ENCODE results near the gene ATP2B3.

ATP2B3 gene

DNA sequence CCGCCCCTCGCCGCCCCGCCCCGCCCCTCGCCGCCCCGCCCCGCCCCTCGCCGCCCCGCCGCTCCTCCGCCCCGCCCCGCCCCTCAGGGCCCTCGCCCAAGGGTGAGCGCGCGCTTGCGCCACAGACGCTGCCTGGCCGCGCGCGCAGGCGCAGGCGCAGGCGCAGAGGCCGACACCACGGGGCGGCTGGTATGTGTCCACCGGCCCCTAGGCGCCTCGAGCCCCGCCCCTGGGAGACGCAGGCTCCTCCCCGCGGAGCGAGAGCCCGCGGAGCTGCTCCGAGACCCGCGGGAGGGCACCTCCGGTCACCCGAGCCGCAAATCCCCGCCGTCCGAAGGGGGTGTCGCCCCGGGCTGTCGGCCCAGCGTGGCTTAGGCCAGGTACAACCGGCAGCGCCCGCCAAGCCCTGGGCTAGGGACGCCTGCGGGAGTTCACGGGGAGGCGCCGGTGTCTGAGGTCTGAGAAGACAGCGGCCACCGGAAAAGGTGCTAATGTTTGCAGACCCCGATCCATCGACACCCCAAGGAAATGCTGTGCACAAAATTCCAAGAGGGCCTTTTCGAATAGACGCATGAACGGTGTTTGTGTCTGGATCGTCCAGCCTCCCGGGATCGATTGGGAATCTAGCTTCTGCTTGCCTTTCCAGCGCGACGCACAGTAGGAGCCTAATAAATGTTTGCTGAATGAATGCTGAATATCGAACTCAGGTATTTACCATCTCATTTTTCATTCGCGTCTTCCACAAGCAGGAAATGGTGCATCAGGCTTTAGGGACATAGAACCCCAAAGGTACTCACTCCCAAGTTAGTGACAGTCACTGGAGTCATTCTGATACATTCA is 82.0 kb downstream of the ATP2B3 start:
- TF ChIP-seq EZH2phosphoT487 (conservative IDR thresholded peaks at IDR 0.05; ENCODE audit: low read length): no peak
- TF ChIP-seq, protein P1, sequence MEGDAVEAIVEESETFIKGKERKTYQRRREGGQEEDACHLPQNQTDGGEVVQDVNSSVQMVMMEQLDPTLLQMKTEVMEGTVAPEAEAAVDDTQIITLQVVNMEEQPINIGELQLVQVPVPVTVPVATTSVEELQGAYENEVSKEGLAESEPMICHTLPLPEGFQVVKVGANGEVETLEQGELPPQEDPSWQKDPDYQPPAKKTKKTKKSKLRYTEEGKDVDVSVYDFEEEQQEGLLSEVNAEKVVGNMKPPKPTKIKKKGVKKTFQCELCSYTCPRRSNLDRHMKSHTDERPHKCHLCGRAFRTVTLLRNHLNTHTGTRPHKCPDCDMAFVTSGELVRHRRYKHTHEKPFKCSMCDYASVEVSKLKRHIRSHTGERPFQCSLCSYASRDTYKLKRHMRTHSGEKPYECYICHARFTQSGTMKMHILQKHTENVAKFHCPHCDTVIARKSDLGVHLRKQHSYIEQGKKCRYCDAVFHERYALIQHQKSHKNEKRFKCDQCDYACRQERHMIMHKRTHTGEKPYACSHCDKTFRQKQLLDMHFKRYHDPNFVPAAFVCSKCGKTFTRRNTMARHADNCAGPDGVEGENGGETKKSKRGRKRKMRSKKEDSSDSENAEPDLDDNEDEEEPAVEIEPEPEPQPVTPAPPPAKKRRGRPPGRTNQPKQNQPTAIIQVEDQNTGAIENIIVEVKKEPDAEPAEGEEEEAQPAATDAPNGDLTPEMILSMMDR (IDR thresholded peaks at IDR 0.05; ENCODE audit: insufficient read depth, low read length, poor library complexity, severe bottlenecking): no peak
- H3F3A ChIP-seq (ENCODE audit: insufficient read depth): no peaks in the 10 kb centered on the region
- no peaks in the 10 kb centered on the region for H3K79me2 ChIP-seq (ENCODE audit: insufficient read depth, low read length)
- no peaks in the 10 kb centered on the region for H3K9me3 ChIP-seq (ENCODE audit: insufficient read depth, low read length)
- peak overlapping the region; percentile 66 for H3K4me3 ChIP-seq (ENCODE audit: insufficient read depth, low read length, poor library complexity, severe bottlenecking)
- no peaks in the 10 kb centered on the region for H3K36me3 ChIP-seq (ENCODE audit: low read length)
- H4K20me1 ChIP-seq (ENCODE audit: low read depth, low read length): no peaks in the 10 kb centered on the region
- H3K27me3 ChIP-seq (ENCODE audit: low read length): no peaks in the 10 kb centered on the region
- H2AFZ ChIP-seq (ENCODE audit: low read depth, low read length, severe bottlenecking): peak overlapping the region; percentile 99
- H3K27ac ChIP-seq (ENCODE audit: low read depth, low read length): no peak overlapping the region
- peak overlapping the region; percentile 75 for H3K9ac ChIP-seq (ENCODE audit: low read length)
- H3K9me2 ChIP-seq (replicated peaks; ENCODE audit: insufficient read depth, low read length): no peaks in the 10 kb centered on the region
- H3K4me2 ChIP-seq (ENCODE audit: low read depth, low read length, poor library complexity, severe bottlenecking): peak overlapping the region; percentile 61

DNA sequence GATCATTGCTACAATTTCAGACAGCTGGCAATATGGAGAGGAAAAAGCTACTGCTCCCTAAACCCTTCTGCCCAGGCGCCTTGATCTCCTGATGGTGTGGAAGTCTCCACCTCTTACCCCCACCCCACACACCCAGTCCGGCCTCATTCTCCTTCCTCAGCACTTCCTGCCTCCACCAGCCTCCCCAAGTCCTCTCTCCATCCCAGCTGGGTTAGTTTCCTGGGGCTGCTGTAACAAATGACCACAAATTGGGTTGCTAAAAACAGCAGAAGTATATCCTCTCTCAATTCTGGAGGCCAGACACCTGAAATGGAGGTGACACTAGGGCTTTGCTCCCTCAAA is 82.6 kb downstream of the ATP2B3 start:
- H3F3A ChIP-seq (ENCODE audit: insufficient read depth): no peaks in the 10 kb centered on the region
- no peak overlapping the region for H3K27ac ChIP-seq (ENCODE audit: low read depth, low read length)
- no peak overlapping the region for H2AFZ ChIP-seq (ENCODE audit: low read depth, low read length, severe bottlenecking)
- H3K9me2 ChIP-seq (replicated peaks; ENCODE audit: insufficient read depth, low read length): no peaks in the 10 kb centered on the region
- no peaks in the 10 kb centered on the region for H3K79me2 ChIP-seq (ENCODE audit: insufficient read depth, low read length)
- peak overlapping the region; percentile 61 for H3K4me2 ChIP-seq (ENCODE audit: low read depth, low read length, poor library complexity, severe bottlenecking)
- H3K27me3 ChIP-seq (ENCODE audit: low read length): no peaks in the 10 kb centered on the region
- no peaks in the 10 kb centered on the region for H4K20me1 ChIP-seq (ENCODE audit: low read depth, low read length)
- no peaks in the 10 kb centered on the region for H3K36me3 ChIP-seq (ENCODE audit: low read length)
- no peaks in the 10 kb centered on the region for H3K9me3 ChIP-seq (ENCODE audit: insufficient read depth, low read length)
- TF ChIP-seq, protein P1 (IDR thresholded peaks at IDR 0.05; ENCODE audit: insufficient read depth, low read length, poor library complexity, severe bottlenecking): no peak
- no peak for TF ChIP-seq EZH2phosphoT487 (conservative IDR thresholded peaks at IDR 0.05; ENCODE audit: low read length)
- H3K4me3 ChIP-seq (ENCODE audit: insufficient read depth, low read length, poor library complexity, severe bottlenecking): peak overlapping the region; percentile 66
- peak overlapping the region; percentile 75 for H3K9ac ChIP-seq (ENCODE audit: low read length)

DNA sequence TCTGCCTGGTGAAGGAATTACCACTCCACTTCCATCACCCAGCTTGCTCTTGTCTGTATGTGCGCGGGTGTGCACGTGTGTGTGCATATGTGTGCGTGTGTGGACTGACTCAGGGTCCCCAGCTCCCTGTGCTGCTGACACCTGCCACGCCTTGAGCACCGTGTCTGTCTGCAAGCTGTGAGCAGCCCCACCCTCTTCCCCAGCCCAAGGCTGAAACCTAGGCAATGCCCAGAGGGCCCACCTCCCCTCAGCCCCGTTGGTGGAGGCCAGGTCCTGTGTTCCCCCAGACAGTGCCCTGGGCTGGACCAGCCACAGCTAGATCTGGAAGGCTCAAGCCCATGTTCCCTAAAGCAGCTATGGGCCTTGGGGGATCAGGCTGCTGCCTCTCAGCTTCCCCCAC is 83.5 kb downstream of the ATP2B3 start:
- Histone ChIP-seq H3K9me3 (ENCODE audit: insufficient read depth, low read length) (no peaks in the 10 kb centered on the region), H3K9ac (ENCODE audit: low read length) (no peak overlapping the region), H4K20me1 (ENCODE audit: low read depth, low read length) (no peaks in the 10 kb centered on the region), H2AFZ (ENCODE audit: low read depth, low read length, severe bottlenecking) (no peak overlapping the region), H3K9me2 (replicated peaks; ENCODE audit: insufficient read depth, low read length) (no peaks in the 10 kb centered on the region), H3K27me3 (ENCODE audit: low read length) (no peaks in the 10 kb centered on the region), H3K4me3 (ENCODE audit: insufficient read depth, low read length, poor library complexity, severe bottlenecking) (no peak overlapping the region), H3K79me2 (ENCODE audit: insufficient read depth, low read length) (no peaks in the 10 kb centered on the region), H3K27ac (ENCODE audit: low read depth, low read length) (no peak overlapping the region), H3K4me2 (ENCODE audit: low read depth, low read length, poor library complexity, severe bottlenecking) (no peak overlapping the region), H3K36me3 (ENCODE audit: low read length) (no peaks in the 10 kb centered on the region), H3F3A (ENCODE audit: insufficient read depth) (no peaks in the 10 kb centered on the region)
- no peak for TF ChIP-seq EZH2phosphoT487 (conservative IDR thresholded peaks at IDR 0.05; ENCODE audit: low read length)
- TF ChIP-seq, protein P1 (IDR thresholded peaks at IDR 0.05; ENCODE audit: insufficient read depth, low read length, poor library complexity, severe bottlenecking): no peak

All from SU-DHL-6 (cell line).